Measurements from ENCODE around the gene NGB. TPM values are rescaled to one million over a fixed set of nuclear protein-coding genes. Genes with fewer than 3 reads are reported as not detected.

NGB gene
- total RNA-seq, 1 donor from 2014 or later, result not detected

- intact Hi-C loops (cut with micrococcal nuclease), result no loop called here
Measured at GRCh38 chr14:77265561-77266335, 5.3 kb downstream of the NGB start.

- intact Hi-C loops (cut with micrococcal nuclease), result no loop called here
Measured at GRCh38 chr14:77265187-77265515, 5.9 kb downstream of the NGB start.

GRCh38 chr14:77264466-77265186 is 6.4 kb downstream of the NGB start:
- intact Hi-C loops (cut with micrococcal nuclease), result no loop called here

- intact Hi-C loops (cut with micrococcal nuclease), result no loop called here
Measured at GRCh38 chr14:77260631-77261030, 10.4 kb downstream of the NGB start.

- intact Hi-C loops (cut with micrococcal nuclease), result no loop called here
Measured at GRCh38 chr14:77260199-77260598, 10.8 kb downstream of the NGB start.

GRCh38 chr14:77259025-77259715 is 11.8 kb downstream of the NGB start:
- intact Hi-C loops (cut with micrococcal nuclease), result no loop called here

GRCh38 chr14:77258566-77258965 is 12.4 kb downstream of the NGB start:
- intact Hi-C loops (cut with micrococcal nuclease), result no loop called here

- intact Hi-C loops (cut with micrococcal nuclease), result no loop called here
Measured at GRCh38 chr14:77257700-77258099, 13.3 kb downstream of the NGB start.

GRCh38 chr14:77256694-77257093 is 14.3 kb downstream of the NGB start:
- intact Hi-C loops (cut with micrococcal nuclease), result no loop called here

GRCh38 chr14:77253333-77254190 is 17.4 kb downstream of the NGB start:
- intact Hi-C loops (cut with micrococcal nuclease), result no loop called here

- intact Hi-C loops (cut with micrococcal nuclease), result no loop called here
Measured at GRCh38 chr14:77251870-77252269, 19.1 kb downstream of the NGB start.

- intact Hi-C loops (cut with micrococcal nuclease), result no loop called here
Measured at GRCh38 chr14:77250927-77251326, 20.1 kb downstream of the NGB start.

- intact Hi-C loops (cut with micrococcal nuclease), result no loop called here
Measured at GRCh38 chr14:77249286-77249685, 21.7 kb downstream of the NGB start.

GRCh38 chr14:77248666-77249065 is 22.3 kb downstream of the NGB start:
- intact Hi-C loops (cut with micrococcal nuclease), result no loop called here

GRCh38 chr14:77246784-77247183 is 24.2 kb downstream of the NGB start:
- intact Hi-C loops (cut with micrococcal nuclease), result no loop called here

- intact Hi-C loops (cut with micrococcal nuclease), result no loop called here
Measured at GRCh38 chr14:77245820-77246219, 25.2 kb downstream of the NGB start.

GRCh38 chr14:77243853-77244252 is 27.2 kb downstream of the NGB start:
- intact Hi-C loops (cut with micrococcal nuclease), result no loop called here

GRCh38 chr14:77242752-77243151 is 28.3 kb downstream of the NGB start:
- intact Hi-C loops (cut with micrococcal nuclease), result no loop called here

GRCh38 chr14:77241955-77242354 is 29.1 kb downstream of the NGB start:
- intact Hi-C loops (cut with micrococcal nuclease), result no loop called here

- intact Hi-C loops (cut with micrococcal nuclease), result no loop called here
Measured at GRCh38 chr14:77240336-77240915, 30.6 kb downstream of the NGB start.

GRCh38 chr14:77239412-77239811 is 31.6 kb downstream of the NGB start:
- intact Hi-C loops (cut with micrococcal nuclease), result no loop called here

All from T-helper 1 cell treated with Interleukin-12 subunit alpha and Interleukin-12 subunit beta and Interleukin-4 antibody, amounts not matched to agents 30 ng/mL and 1 ng/mL, for 36 hours (primary cell).